K562 (cell line): ENCODE results near the gene BCAS3. TPM values are rescaled to one million over a fixed set of nuclear protein-coding genes. Genes with fewer than 3 reads are reported as not detected.

Experiments
- ATAC-seq: fragments of 200-7000 bp; cut with Tn5 transposase; 3 replicates; pipeline ENCODE4 v1.9.1; 2020; ENCODE audit warnings: moderate library complexity
- BruUV-seq: library from RNA; stranded (reverse); fragments of 400-500 nt; replicated peaks from 2 replicates; lab custom pipeline; 2021; lab: Mats Ljungman, UMichigan
- CTCF ChIA-PET: fragments of 300-600 bp; formaldehyde crosslinking; extraction: SDS; loops from one replicate; lab custom pipeline; 2021; ENCODE audit warnings: low intra/inter-chr PET ratio; lab: Yijun Ruan, JAX
- POLR2A ChIA-PET: fragments of 300-600, 350-650 bp; sonication (Branson Sonifier 250); formaldehyde crosslinking; extraction: SDS; loops from one replicate; lab custom pipeline; 2021; ENCODE audit warnings: antibody characterized with exemption, inconsistent platforms; lab: Yijun Ruan, JAX
- DNase-seq, 4 experiments: peaks; one replicate each; pipeline versions ENCODE4 v3.0.0 to v3.0.0-alpha.2; 2011 to 2018; ENCODE audit warnings: low spot score in 3 of 4, mixed read lengths in 3 of 4; ENCODE audit errors: extremely low read depth in 1 of 4
- FAIRE-seq: peaks from 2 replicates; lab custom pipeline; 2011; peaks lifted over from hg19 to GRCh38; lab: Jason Lieb, UNC
- H2AFZ ChIP-seq: 2 replicates; pipeline ENCODE4 v1.6.0; 2011; ENCODE audit warnings: low read depth, low read length, control low read depth, inconsistent platforms
- H3K27ac ChIP-seq: fragments of 200-600 bp; 3 replicates; pipeline ENCODE4 v1.8.0; 2011; ENCODE audit warnings: low read depth, mild to moderate bottlenecking, control low read depth, inconsistent platforms, low read length, moderate library complexity, mixed read lengths; ENCODE audit errors: extremely low read depth
- H3K27me3 ChIP-seq, 2 experiments: fragments of 300-600 bp in 1 of 2; 2 replicates in 1 of 2; 3 replicates in 1 of 2; pipeline versions ENCODE4 v1.6.0 to v1.8.0; 2011; ENCODE audit warnings: inconsistent platforms in 2 of 2, low read length in 2 of 2, mild to moderate bottlenecking in 1 of 2, mixed read lengths in 1 of 2, moderate library complexity in 1 of 2; ENCODE audit not compliant: control insufficient read depth in 2 of 2, insufficient read depth in 2 of 2
- H3K36me3 ChIP-seq: fragments of 300-600 bp; 3 replicates; pipeline ENCODE4 v1.8.0; 2011; ENCODE audit warnings: mild to moderate bottlenecking, low read length, inconsistent platforms; ENCODE audit not compliant: control insufficient read depth, insufficient read depth
- H3K4me1 ChIP-seq, 2 experiments: fragments of 200-600 bp in 1 of 2; replicated peaks in 1 of 2; 2 replicates in 1 of 2; 3 replicates in 1 of 2; pipeline versions ENCODE4 v1.5.1 to v1.8.0; 2011; ENCODE audit warnings: inconsistent platforms in 2 of 2, low read length in 2 of 2, mild to moderate bottlenecking in 1 of 2, mixed read lengths in 1 of 2, moderate library complexity in 1 of 2; ENCODE audit not compliant: control insufficient read depth in 2 of 2, insufficient read depth in 2 of 2
- H3K4me2 ChIP-seq: 2 replicates; pipeline ENCODE4 v1.6.1; 2011; ENCODE audit warnings: low read length, control low read depth, inconsistent platforms, mixed read lengths; ENCODE audit not compliant: insufficient read depth
- H3K4me3 ChIP-seq: fragments of 200-600 bp; sonication (generic), shearing (Covaris generic); 2 replicates; pipeline ENCODE4 v1.5.1; 2016; ENCODE audit warnings: control low read depth, inconsistent platforms
- H3K79me2 ChIP-seq: fragments of 200-600 bp; 3 replicates; pipeline ENCODE4 v1.8.0; 2011; ENCODE audit warnings: low read length, inconsistent platforms; ENCODE audit not compliant: control insufficient read depth, insufficient read depth
- H3K9ac ChIP-seq, 2 experiments: 2 replicates each; pipeline versions ENCODE4 v1.6.0 to v1.6.1; 2011; ENCODE audit warnings: low read depth in 2 of 2, low read length in 2 of 2, control low read depth in 1 of 2, inconsistent platforms in 1 of 2, mild to moderate bottlenecking in 1 of 2, mixed read lengths in 1 of 2; ENCODE audit not compliant: insufficient read depth in 1 of 2
- H3K9me1 ChIP-seq: one replicate; pipeline ENCODE4 v1.6.0; 2011; ENCODE audit warnings: inconsistent platforms, mild to moderate bottlenecking, low read length, moderate library complexity; ENCODE audit not compliant: control insufficient read depth, insufficient read depth
- H3K9me3 ChIP-seq: replicated peaks from 2 replicates; pipeline ENCODE4 v1.5.1; 2011; ENCODE audit warnings: low read depth, low read length, inconsistent platforms; ENCODE audit not compliant: control insufficient read depth, insufficient read depth
- H4K20me1 ChIP-seq: replicated peaks from 2 replicates; pipeline ENCODE4 v1.6.1; 2011; ENCODE audit warnings: low read length, inconsistent platforms, mixed read lengths; ENCODE audit not compliant: control insufficient read depth, insufficient read depth
- GTF3C2 ChIP-seq: IDR thresholded peaks from 3 replicates; pipeline ENCODE4 v1.6.1; 2011; ENCODE audit warnings: borderline replicate concordance, mild to moderate bottlenecking, moderate library complexity; ENCODE audit not compliant: insufficient read length; ENCODE audit errors: extremely low read depth
- ZBTB11 ChIP-seq, 3 experiments: fragments of 200-800 bp in 1 of 3; fragments of 250-450 bp in 1 of 3; fragments of 450-650 bp in 1 of 3; sonication (Bioruptor Pico) in 1 of 3; sonication (Bioruptor generic) in 1 of 3; formaldehyde crosslinking in 1 of 3; IDR thresholded peaks; 2 replicates each; pipeline versions ENCODE4 v1.6.1 to v1.8.0; 2016 to 2022; ENCODE audit warnings: mild to moderate bottlenecking in 2 of 3, missing genetic modification characterization in 2 of 3, missing compliant biosample characterization in 1 of 3, moderate library complexity in 1 of 3
- WGBS: fragments of 100-300 bp; shearing (Covaris generic); methylation state at CpG from one replicate; pipeline ENCODE4 v1.1.6; 2016; ENCODE audit warnings: low coverage, mixed read lengths; ENCODE audit not compliant: insufficient coverage; ENCODE audit errors: missing lambda C conversion rate; 5-methylcytosine and 5-hydroxymethylcytosine counted together
- in situ Hi-C: fragments of 300-500 bp; cut with MboI; formaldehyde crosslinking; loops from 4 replicates; pipeline ENCODE4 v1.15.0; 2018; ENCODE audit warnings: inconsistent platforms, mixed read lengths
- intact Hi-C: fragments of 100-400 bp; cut with micrococcal nuclease; formaldehyde crosslinking; loops from 2 replicates; pipeline ENCODE4 v1.14.2; 2022
- polyA plus RNA-seq, 8 experiments: library from polyadenylated mRNA; depleted of rRNA in 4 of 8; stranded (reverse) in 5 of 8; unstranded in 3 of 8; fragments of >200 nt; fragmentation: Nextera tagmentation in 2 of 8; fragmentation: Illumina TruSeq in 1 of 8; extraction: Ambion mirVana in 2 of 8; extraction: Trizol in 1 of 8; gene quantifications; 2 replicates each; pipeline versions ENCODE4 v1.2.1 to v1.2.3, GENCODE V29; 2011 to 2014; ENCODE audit warnings: inconsistent platforms in 1 of 8, missing spikeins in 1 of 8
- total RNA-seq, 7 experiments: library from RNA; depleted of rRNA in 6 of 7; stranded (reverse); fragments of >200 nt in 6 of 7; fragmentation: Illumina TruSeq in 2 of 7; extraction: Trizol in 2 of 7; gene quantifications; 2 replicates each; pipeline versions ENCODE4 v1.2.1 to v1.2.3, GENCODE V29; 2011 to 2021; ENCODE audit warnings: low replicate concordance in 1 of 7

BCAS3 gene
- total and polyA plus RNA-seq, 9 of the 15 experiments (the other 6 are each of a cell fraction or from before 2014, with no cell fraction given) = 1.9 to 5.5 (median 3.5) TPM

- no peak for TF ChIP-seq GTF3C2
- peak in 1 of 3 experiments; percentile 87; a peak in 2 of 6 replicates for TF ChIP-seq ZBTB11 (CRISPR knock-in tag; IDR thresholded peaks at IDR 0.05)
- 92% methylated on average over 2 of the region's 2 CpGs for WGBS
- DNase-seq = no peak
- ChIA-PET POLR2A (no interaction called here), CTCF (interaction anchor here (0.8 kb wide), 1 partner anchor 10 kb away, joined by 3 read pairs; no protein-coding TSS in a partner anchor)
- Histone ChIP-seq H3K9me1 (no peaks in the 10 kb centered on the region), H4K20me1 (no peaks in the 10 kb centered on the region), H3K9ac (no peak overlapping the region), H3K27ac (no peak overlapping the region), H3K27me3 (no peaks in the 10 kb centered on the region), H3K4me2 (no peak overlapping the region), H3K4me3 (no peak overlapping the region), H3K4me1 (no peaks in the 10 kb centered on the region), H3K79me2 (peaks cover 2% of the 10 kb centered on the region; the same call in 1 of the 3 replicates), H3K36me3 (peaks cover 13% of the 10 kb centered on the region; the same call in 2 of the 3 replicates), H2AFZ (no peak overlapping the region), H3K9me3 (no peaks in the 10 kb centered on the region)
- intact Hi-C loops (no loop called here), in situ Hi-C loops (no loop called here)
- BruUV-seq = no TSS peak
- no peak for ATAC-seq
- no peak for FAIRE-seq
Measured at GRCh38 chr17:60629120-60629519, 48.5 kb upstream of the BCAS3 start.
